OCI-LY1 (cell line): ENCODE measurements around the gene OR4S1.

Experiments used
- H2AFZ ChIP-seq: fragments of 200-600 bp; sonication (generic), shearing (Covaris generic); 2 replicates; pipeline ENCODE4 v1.6.0; 2014; ENCODE audit warnings: antibody characterized with exemption, mild to moderate bottlenecking, low read length
- H3F3A ChIP-seq: fragments of 200-600 bp; sonication (generic), shearing (Covaris generic); 2 replicates; pipeline ENCODE4 v1.6.0; 2014; ENCODE audit warnings: mild to moderate bottlenecking, antibody characterized with exemption, low read length, moderate library complexity; ENCODE audit not compliant: insufficient read depth
- H3K27ac ChIP-seq: fragments of 200-600 bp; sonication (generic); 2 replicates; pipeline ENCODE4 v1.5.1; 2014; ENCODE audit warnings: low read length, mixed run types, mild to moderate bottlenecking, low read depth; ENCODE audit not compliant: poor library complexity, severe bottlenecking
- H3K27me3 ChIP-seq: fragments of 200-600 bp; sonication (generic); 2 replicates; pipeline ENCODE4 v1.6.0; 2014; ENCODE audit warnings: antibody characterized with exemption, mild to moderate bottlenecking, low read length, moderate library complexity; ENCODE audit not compliant: insufficient read depth
- H3K36me3 ChIP-seq: fragments of 200-600 bp; sonication (generic); 2 replicates; pipeline ENCODE4 v1.6.1; 2014; ENCODE audit warnings: mild to moderate bottlenecking, antibody characterized with exemption, low read length, moderate library complexity, mixed read lengths; ENCODE audit not compliant: insufficient read depth
- H3K4me1 ChIP-seq: fragments of 200-600 bp; sonication (generic); 2 replicates; pipeline ENCODE4 v1.5.1; 2014; ENCODE audit warnings: mild to moderate bottlenecking, low read length, moderate library complexity; ENCODE audit not compliant: insufficient read depth, severe bottlenecking
- H3K4me2 ChIP-seq: fragments of 200-600 bp; sonication (generic), shearing (Covaris generic); 2 replicates; pipeline ENCODE4 v1.6.1; 2014; ENCODE audit warnings: low read length
- H3K4me3 ChIP-seq: fragments of 200-600 bp; sonication (generic); 2 replicates; pipeline ENCODE4 v1.5.1; 2014; ENCODE audit warnings: low read length, low read depth, mild to moderate bottlenecking, mixed read lengths; ENCODE audit not compliant: poor library complexity, severe bottlenecking
- H3K79me2 ChIP-seq: fragments of 200-600 bp; shearing (Covaris generic); 2 replicates; pipeline ENCODE4 v1.6.1; 2016; ENCODE audit warnings: mixed run types, low read length, mixed read lengths; ENCODE audit not compliant: insufficient read depth
- H3K9ac ChIP-seq: fragments of 200-600 bp; sonication (generic), shearing (Covaris generic); 2 replicates; pipeline ENCODE4 v1.6.1; 2014; ENCODE audit warnings: mild to moderate bottlenecking, low read length, mixed read lengths
- H3K9me2 ChIP-seq: fragments of 200-600 bp; sonication (generic), shearing (Covaris generic); 2 replicates; pipeline ENCODE4 v1.6.1; 2014; ENCODE audit warnings: low read depth, mild to moderate bottlenecking, low read length, mixed read lengths
- H3K9me3 ChIP-seq: fragments of 200-600 bp; shearing (Covaris generic); 2 replicates; pipeline ENCODE4 v1.6.1; 2014; ENCODE audit warnings: low read length, mixed read lengths
- H4K20me1 ChIP-seq: fragments of 200-600 bp; sonication (generic), shearing (Covaris generic); 2 replicates; pipeline ENCODE4 v1.6.0; 2016; ENCODE audit warnings: mild to moderate bottlenecking, low read length; ENCODE audit not compliant: insufficient read depth
- CTCF ChIP-seq: fragments of 200-600 bp; sonication (generic), shearing (Covaris generic); IDR thresholded peaks from 2 replicates; pipeline ENCODE4 v1.5.1; 2017; ENCODE audit warnings: mild to moderate bottlenecking, antibody characterized with exemption, low read length, moderate library complexity, mixed read lengths
- EZH2 ChIP-seq: fragments of 200-600 bp; sonication (generic), shearing (Covaris generic); IDR thresholded peaks from 2 replicates; pipeline ENCODE4 v1.8.0; 2017; ENCODE audit warnings: borderline replicate concordance, mixed run types, mild to moderate bottlenecking, antibody characterized with exemption, low read length, moderate library complexity, mixed read lengths

The OR4S1 gene

GRCh38 chr11:48354677-48355076 is 48.7 kb downstream of the OR4S1 start:
- no peak overlapping the region for H3K4me2 ChIP-seq
- no peak overlapping the region for H3K4me3 ChIP-seq
- H3F3A ChIP-seq = no peaks in the 10 kb centered on the region
- no peaks in the 10 kb centered on the region for H3K4me1 ChIP-seq
- H3K36me3 ChIP-seq = no peaks in the 10 kb centered on the region
- no peak for TF ChIP-seq CTCF
- no peak for TF ChIP-seq EZH2
- no peaks in the 10 kb centered on the region for H3K9me2 ChIP-seq
- no peak overlapping the region for H3K9ac ChIP-seq
- H2AFZ ChIP-seq = no peak overlapping the region
- no peaks in the 10 kb centered on the region for H3K9me3 ChIP-seq
- no peaks in the 10 kb centered on the region for H3K27me3 ChIP-seq
- no peak overlapping the region for H3K27ac ChIP-seq
- no peaks in the 10 kb centered on the region for H3K79me2 ChIP-seq
- no peaks in the 10 kb centered on the region for H4K20me1 ChIP-seq
